GM12878 (cell line): Measurements from ENCODE around the gene IL17RE.

ENCODE experiments used
- ATF3 ChIP-seq: IDR thresholded peaks from 2 replicates; pipeline ENCODE4 v1.6.1; 2011; ENCODE audit warnings: low read depth, mild to moderate bottlenecking, low read length, moderate library complexity, borderline replicate concordance; ENCODE audit errors: extremely low read depth
- CTCF ChIP-seq, 3 experiments: IDR thresholded peaks in 2 of 3; conservative IDR thresholded peaks in 1 of 3; 2 replicates each; pipeline ENCODE4 v1.5.1; 2011; ENCODE audit warnings: low read depth in 3 of 3, low read length in 3 of 3, mild to moderate bottlenecking in 3 of 3, control low read depth in 2 of 3, moderate library complexity in 2 of 3, inconsistent platforms in 1 of 3, mixed read lengths in 1 of 3; ENCODE audit not compliant: control insufficient read depth in 2 of 3, insufficient read depth in 1 of 3; ENCODE audit errors: extremely low read depth in 1 of 3
- EZH2 ChIP-seq: IDR thresholded peaks from 2 replicates; pipeline ENCODE4 v1.6.1; 2012; ENCODE audit warnings: low read depth, mild to moderate bottlenecking, control low read depth, inconsistent platforms, low read length, borderline replicate concordance; ENCODE audit not compliant: control insufficient read depth
- MTA3 ChIP-seq: IDR thresholded peaks from 2 replicates; pipeline ENCODE4 v1.6.1; 2012; ENCODE audit warnings: low read length, inconsistent platforms, borderline replicate concordance
- SIN3A ChIP-seq: IDR thresholded peaks from 2 replicates; pipeline ENCODE4 v1.6.1; 2012; ENCODE audit warnings: low read depth, low read length, improper control_type of control experiment
- SMC3 ChIP-seq: IDR thresholded peaks from 2 replicates; pipeline ENCODE4 v1.6.1; 2011; ENCODE audit warnings: low read length, improper control_type of control experiment, borderline replicate concordance
- SP1 ChIP-seq: IDR thresholded peaks from one replicate; pipeline ENCODE4 v1.6.1; 2011; ENCODE audit warnings: low read depth, low read length
- SREBF1 ChIP-seq: IDR thresholded peaks from 2 replicates; pipeline ENCODE4 v1.6.1; 2012; ENCODE audit warnings: mild to moderate bottlenecking, low read length
- SUPT20H ChIP-seq: IDR thresholded peaks from 2 replicates; pipeline ENCODE4 v1.6.1; 2011; ENCODE audit warnings: low read depth, mild to moderate bottlenecking, low read length, moderate library complexity, borderline replicate concordance; ENCODE audit not compliant: control insufficient read depth

GRCh38 chr3:9898467-9899241, 4.0 kb upstream of the IL17RE start:
- TF ChIP-seq SREBF1 (no peak), ATF3 (no peak), SP1 (no peak), CTCF (IDR thresholded peaks at IDR 0.05 in 2 of 3, conservative IDR thresholded peaks at IDR 0.05 in 1 of 3; ENCODE audit: control insufficient read depth in 2 of 3, extremely low read depth in 1 of 3, insufficient read depth in 1 of 3, low read depth in 3 of 3, low read length in 3 of 3) (no peak), EZH2 (no peak), SMC3 (no peak), MTA3 (no peak), SUPT20H (no peak), SIN3A (no peak)
